CD4-positive, alpha-beta T cell treated with Interleukin-1 beta for 1 hour (primary cell): ENCODE measurements around the gene ZNF8.
"Not testable (repeated sequence)": the region's sequence is repeated elsewhere in the genome, so short reads cannot be mapped to it uniquely, and the experiment has no call there.

ENCODE experiments used
- DNase-seq, 2 donors: peaks; one replicate each; pipeline ENCODE4 v3.0.0-alpha.2; 2020 to 2022

ZNF8 gene

GRCh38 chr19:58338336-58338735 lies 59.6 kb downstream of the ZNF8 start:
- no peak for DNase-seq

DNA sequence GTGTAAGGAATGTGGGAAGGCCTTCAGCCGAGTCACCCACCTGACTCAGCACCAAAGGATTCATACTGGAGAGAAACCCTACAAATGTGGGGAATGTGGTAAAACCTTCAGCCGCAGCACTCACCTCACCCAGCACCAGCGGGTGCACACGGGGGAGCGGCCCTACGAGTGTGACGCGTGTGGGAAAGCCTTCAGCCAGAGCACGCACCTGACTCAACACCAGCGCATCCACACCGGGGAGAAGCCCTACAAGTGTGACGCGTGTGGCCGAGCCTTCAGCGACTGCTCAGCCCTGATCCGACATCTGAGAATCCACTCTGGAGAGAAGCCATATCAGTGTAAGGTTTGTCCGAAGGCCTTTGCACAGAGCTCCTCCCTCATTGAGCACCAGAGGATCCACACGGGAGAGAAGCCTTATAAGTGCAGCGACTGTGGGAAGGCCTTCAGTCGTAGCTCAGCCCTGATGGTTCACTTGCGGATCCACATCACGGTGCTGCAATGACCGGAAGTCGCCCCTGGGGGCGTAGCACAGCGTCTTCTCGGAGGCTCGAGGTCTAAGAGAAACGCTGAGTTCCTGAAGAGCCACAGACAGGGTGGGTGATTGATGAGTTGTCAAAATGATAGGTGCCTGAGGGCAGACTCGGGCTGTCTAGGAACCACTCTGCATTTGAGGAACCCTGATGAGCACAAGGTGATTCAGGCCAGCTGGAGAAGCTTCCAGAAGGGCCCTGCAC lies 60.2 kb downstream of the ZNF8 start:
- no peak for DNase-seq

DNA sequence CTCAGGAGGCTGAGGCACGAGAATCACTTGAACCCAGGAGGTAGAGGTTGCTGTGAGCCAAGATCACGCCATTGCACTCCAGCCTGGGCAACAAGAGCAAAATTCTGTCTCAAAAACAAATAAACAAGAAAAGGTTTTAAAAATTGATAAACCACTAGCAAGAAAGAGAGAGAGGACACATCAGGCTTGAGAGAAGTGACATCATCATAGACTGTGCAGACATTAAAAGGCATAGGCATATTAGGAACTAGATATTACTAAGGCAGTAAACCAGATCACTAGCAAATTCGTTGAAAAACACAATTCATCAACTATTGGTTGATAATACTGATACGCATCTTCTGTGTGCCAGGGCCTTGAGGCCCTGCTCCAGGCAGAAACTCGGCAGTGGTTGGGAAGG lies 66.8 kb downstream of the ZNF8 start:
- no peak for DNase-seq

- peak; percentile 73 to 76 for DNase-seq
Observed at GRCh38 chr19:58346961-58347929, 68.5 kb downstream of the ZNF8 start.

DNA sequence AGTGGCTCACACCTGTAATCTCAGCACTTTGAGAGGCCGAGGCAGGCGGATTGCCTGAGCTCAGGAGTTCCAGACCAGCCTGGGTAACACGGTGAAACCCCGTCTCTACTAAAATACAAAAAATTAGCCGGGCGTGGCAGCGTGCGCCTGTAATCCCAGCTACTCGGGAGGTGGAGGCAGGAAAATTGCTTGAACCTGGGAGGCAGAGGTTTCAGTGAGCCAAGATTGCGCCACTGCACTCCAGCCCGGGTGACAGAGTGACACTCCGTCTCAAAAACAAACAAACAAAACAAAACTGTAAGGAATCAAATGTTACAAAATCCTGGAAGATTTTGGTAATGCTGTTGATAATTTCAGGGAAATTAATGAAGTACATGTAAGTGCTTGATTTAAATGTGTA lies 69.3 kb downstream of the ZNF8 start:
- DNase-seq, result not testable (repeated sequence)

DNA sequence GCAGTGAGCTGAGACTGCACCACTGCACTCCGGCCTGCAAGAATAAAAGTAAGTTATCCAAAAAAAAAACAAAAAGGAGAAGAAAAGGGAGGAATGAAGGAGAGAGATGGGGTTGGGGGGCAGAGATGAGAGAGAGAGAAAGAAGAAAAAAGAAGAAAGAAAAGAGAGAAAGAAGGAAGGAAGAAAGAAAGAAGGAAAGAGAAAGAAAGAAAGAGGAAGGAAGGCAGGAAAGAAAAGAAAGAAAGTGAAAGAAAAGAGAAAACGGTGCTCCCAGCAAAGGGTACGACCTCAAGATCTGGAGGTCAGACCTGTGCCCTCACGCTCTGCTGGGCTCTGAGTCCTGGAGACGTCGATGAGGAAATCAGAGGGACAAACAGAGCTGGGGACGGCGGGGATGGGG lies 70.8 kb downstream of the ZNF8 start:
- DNase-seq, result no peak

DNA sequence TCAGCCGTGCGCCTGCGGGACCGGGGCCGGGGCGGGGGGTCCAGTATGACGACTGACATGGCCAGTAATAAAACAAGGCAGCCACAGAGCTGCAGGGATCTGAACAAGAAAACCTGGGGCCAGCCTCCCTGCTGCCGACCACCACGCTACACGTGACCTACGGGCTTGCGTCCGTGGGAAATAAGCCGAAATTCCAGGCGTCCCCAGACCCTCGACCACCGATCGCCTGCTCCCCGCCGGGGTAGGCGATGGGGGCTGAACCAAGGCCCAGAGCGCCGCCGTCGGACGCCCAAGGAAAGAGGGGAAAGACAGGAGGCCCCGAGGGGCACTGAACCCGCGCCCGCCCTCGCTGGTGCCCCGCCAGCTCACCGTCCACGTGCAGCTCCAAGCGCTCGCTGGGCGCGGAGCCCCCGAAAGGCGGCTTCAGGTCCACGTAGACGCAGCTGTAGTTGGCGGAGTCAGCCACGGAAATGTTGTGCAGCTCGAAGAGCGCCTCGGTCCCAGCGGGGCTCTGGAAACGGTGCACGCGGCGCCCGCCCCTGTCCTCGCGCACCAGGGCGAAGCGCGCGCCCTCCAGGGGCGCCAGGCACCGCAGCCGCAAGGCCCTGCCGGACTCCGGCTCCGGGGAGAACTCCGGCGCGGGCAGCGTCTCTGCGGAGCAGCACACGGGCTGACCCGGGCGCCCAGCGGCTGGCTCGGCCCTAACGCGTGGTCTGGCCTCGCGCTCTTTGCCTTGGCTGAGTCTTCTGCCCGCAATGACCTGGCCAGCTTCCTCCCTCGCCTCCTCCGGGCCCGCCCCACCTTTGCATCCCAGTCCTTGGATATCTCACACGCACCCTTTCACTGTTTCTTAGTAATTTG lies 71.5 kb downstream of the ZNF8 start:
- DNase-seq, result no peak

GRCh38 chr19:58350871-58351557 lies 72.3 kb downstream of the ZNF8 start:
- no peak for DNase-seq

- DNase-seq, result no peak
Observed at GRCh38 chr19:58351558-58351878, 72.8 kb downstream of the ZNF8 start.

GRCh38 chr19:58351990-58352755 lies 73.4 kb downstream of the ZNF8 start:
- DNase-seq, result no peak
